Anterior cingulate cortex (tissue), 58 donors: ENCODE measurements around the gene KCTD13.
"Not testable (repeated sequence)": the region's sequence is repeated elsewhere in the genome, so short reads cannot be mapped to it uniquely, and the experiment has no call there.

ENCODE experiments used
- DNase-seq, 58 donors: peaks; one replicate each; lab custom pipeline; 2025; lab: John Stamatoyannopoulos, UW

Gene KCTD13

GRCh38 chr16:29909851-29910250 lies 16.2 kb downstream of the KCTD13 start:
- not testable (repeated sequence) for DNase-seq

GRCh38 chr16:29909391-29909790 lies 16.6 kb downstream of the KCTD13 start:
- DNase-seq, result no peak

DNA sequence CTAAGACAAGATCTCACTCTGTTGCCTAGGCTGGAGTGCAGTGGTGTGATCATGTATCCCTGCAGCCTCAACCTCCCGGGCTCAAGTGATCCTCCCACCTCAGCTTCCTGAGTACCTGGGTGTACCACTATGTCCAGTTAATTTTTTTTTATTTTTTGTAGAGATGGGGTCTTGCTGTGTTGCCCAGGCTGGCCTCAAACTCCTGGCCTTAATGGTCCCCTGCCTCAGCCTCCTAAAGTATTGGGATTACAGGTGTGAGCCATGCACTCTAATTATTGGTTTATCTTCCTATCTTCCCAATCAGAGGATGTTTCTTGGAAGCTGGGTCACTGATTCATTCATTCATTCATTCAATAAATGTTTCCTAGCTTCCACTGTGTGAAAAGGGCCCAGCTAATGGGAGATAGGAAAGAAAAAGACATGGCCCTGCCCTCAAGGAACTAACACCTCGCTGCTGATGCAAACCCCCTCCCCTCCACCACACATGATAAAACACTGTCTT lies 17.3 kb downstream of the KCTD13 start:
- DNase-seq, result no peak

DNA sequence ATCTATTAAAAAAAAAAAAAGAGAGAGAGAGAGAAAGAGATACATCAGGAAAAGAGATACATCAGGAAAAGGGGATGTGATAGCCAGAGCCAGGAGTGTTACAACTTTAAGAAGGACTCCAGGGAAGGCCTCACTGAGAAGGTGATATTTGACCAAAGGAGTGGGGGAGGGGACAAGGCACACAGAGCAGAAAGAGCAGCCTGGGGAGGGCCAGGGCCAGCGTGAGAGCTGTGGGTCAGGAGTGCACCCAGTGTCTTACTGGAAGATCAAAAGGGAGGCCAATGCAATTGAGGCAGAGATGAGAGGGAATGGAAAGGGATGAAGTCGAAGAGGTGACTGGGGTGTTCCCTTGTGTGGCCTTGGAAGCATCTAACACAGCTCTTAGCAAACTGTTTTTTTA lies 18.1 kb downstream of the KCTD13 start:
- DNase-seq, result no peak

DNA sequence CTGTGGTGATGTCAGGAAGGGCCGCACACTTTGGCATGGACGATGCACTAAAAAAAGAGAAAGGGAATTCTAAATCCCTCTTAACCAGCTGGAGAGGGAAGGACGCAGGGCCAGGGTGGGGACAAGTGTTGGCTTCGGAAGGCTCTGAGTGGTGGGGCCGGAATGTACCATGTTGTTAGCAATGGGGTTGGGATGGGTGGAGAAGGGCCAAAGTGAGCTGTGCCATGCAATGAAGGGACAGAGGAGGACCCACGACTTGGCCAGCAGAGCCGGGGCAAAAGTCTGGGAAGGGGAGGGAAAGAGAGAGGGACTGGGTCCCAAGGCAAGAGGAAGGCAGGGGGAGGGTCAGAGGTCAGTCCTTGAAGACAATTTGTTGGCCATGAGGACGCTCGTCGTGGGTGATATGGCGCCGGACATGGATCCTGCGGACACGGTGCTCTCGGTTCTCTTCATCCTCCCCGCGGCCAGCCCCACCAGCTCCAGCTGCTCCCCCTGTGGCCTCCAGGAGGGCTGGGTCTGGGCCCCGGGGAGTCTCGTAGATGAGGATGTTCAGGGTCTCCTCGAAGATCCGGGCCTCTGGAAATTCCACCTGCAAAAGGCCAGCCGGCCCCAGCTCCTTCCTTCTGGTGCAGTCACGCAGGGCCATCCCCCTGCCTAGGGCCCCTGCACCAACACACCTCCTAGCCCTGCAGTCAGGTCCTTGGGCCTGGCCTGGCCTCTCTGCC lies 19.3 kb downstream of the KCTD13 start:
- no peak for DNase-seq

GRCh38 chr16:29905668-29906067 lies 20.4 kb downstream of the KCTD13 start:
- DNase-seq, result no peak

DNA sequence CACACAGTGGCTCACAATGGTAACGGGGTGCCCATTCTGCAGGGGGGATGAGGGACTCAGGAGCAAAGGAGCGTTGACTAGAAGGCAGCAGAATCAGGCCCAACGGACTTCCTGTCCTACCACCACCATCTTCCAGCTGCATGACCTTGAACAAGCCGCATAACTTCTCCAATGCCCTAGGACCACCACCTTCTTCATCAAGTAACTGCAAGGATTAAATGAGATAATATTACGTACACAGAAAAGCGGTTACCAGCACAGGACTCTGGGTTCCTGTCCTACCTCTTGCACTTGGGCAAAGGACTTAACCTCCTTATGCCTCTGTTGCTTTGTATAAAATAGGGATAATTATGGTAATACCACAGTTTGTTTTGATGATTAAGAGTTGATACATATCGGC lies 21.1 kb downstream of the KCTD13 start:
- no peak for DNase-seq

DNA sequence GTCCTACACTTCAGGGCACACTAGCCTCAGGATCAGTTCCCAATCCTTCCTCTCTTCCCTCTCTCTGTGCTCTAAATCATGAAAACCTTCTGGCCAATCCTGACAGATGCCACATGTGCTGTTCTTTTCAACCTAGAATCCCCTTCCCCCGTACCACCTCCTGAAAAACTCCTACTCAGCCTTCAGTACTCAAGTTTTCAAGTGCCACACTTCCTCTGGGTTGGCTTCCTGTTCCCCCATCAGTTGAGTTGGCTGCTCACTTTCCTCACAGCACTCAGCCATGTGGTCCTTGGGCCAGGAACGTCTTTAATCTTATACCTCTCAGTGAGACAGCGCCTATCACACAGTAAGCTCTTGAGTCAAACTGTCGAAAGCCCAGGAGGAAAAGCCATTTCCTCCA lies 22.4 kb downstream of the KCTD13 start:
- DNase-seq, result no peak

GRCh38 chr16:29901607-29901945 lies 24.4 kb downstream of the KCTD13 start:
- no peak for DNase-seq

- no peak for DNase-seq
These were observed 25.0 kb downstream of the KCTD13 start for GRCh38 chr16:29900888-29901606.

GRCh38 chr16:29900102-29900887 lies 25.7 kb downstream of the KCTD13 start, which contains the start of gene ASPHD1:
Gene ASPHD1, plus strand, starts transcription at chr16:29900488. Its CDS starts 484 bp downstream, at chr16:29900972.
- DNase-seq, result peak in 57 of 58 donors; percentile 54 to 97 (median 86)

DNA sequence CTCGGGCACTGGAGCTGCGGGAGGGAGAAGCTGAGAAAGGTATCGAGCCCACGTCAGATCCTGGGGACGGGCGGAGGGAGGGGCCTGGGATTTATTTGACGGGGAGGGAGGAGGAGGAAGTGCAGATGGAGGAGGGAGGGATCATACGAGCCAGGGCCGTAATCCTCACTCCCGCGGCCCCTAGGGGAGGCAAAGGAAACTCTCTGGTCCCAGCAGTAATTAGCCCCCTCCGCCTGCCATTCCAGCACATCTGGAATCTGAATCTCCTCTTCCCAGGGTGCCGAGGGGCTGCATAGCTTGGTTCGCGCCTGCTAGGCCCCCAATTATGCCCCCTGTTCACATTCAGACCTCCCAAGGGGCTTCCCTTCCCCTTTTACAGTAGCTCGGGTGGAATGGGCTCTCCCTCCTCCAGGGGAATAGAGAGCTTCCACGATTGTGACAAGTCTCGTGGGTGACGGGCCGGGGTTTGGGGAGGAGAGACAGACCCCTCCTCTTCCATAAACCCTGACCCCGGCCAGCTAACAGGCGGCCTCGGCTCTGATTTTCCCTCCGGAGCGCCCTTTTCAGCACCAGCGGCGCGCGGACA lies 26.4 kb downstream of the KCTD13 start, which contains the start of gene SEZ6L2:
SEZ6L2 (minus strand) TSS at position 35 of the 586 bp plus-strand sequence. CDS start 531 bp downstream, outside the sequence.
- peak in 55 of 58 donors; percentile 22 to 89 (median 71) for DNase-seq

DNA sequence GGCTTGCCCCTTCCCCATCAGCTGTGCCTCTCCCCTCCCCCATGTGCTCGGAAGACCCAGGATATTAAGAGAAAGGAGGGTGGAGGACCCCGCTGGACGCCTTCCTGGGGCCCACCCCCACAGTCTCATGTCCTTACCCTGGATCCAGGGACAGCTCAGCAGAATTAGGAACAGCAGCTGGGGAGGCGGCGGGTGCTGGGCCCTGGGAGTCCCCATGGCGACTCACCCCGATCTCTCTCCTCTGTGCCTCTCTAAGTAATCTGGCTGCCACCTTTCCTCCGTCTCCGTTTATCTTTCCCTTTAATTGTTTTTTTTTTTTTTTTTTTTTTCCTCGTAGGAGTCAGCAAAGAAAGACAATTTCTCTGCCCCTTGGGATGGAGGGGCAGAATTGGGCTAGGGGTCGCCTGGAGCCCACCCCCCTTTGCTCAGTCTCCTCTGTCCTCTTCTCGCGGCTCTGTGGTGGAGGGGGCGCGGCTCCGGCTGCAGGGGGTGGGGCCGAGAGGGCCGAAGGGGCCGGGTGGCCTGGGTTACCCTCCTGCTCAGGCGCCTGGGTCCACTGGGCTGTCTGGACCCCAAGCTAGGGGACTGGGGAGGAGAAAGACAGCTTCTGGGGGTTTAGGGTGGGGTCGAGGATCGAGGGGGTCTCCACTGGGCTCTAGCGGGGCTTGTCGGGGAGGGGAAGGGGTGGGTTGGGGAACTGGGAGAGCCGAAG lies 27.1 kb downstream of the KCTD13 start:
- DNase-seq, result peak in 3 of 58 donors; percentile 14 to 61 (median 50)

DNA sequence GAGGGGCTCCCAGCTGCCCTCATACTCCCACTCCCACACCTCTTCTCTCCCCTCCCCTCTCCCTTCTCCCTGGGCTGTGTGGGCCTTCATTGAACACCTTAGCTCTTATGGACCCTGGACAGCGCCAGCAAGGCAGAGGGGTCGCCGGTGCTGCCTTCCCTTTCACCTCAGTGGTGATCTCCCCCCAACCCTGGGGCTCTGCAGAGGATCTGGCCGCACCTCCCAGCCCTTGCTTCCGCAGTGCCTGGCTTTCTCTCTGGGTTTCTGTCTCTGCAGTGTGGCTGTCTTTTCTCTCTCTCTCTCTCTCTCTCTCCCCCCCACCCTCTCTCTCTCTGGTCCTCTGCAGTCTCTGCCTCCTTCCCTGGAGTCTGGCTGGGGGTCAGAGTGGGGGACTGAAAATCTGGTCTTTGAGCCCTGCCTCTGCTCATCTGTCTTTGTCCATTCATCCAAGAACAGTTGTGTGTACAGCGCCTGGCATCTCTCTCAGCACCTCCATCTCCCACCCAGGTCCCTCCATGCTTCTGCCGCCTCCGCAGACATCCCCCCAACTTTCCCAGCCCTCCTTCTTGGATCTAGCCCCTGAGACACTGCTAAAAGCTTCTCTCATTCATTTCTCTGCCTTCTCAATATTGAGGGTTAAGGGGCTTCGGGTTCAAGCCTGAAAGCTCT lies 27.8 kb downstream of the KCTD13 start:
- DNase-seq, result no peak

- DNase-seq, result no peak
These were observed 28.7 kb downstream of the KCTD13 start for GRCh38 chr16:29897333-29897732.

GRCh38 chr16:29896841-29897240 lies 29.2 kb downstream of the KCTD13 start:
- DNase-seq, result no peak

DNA sequence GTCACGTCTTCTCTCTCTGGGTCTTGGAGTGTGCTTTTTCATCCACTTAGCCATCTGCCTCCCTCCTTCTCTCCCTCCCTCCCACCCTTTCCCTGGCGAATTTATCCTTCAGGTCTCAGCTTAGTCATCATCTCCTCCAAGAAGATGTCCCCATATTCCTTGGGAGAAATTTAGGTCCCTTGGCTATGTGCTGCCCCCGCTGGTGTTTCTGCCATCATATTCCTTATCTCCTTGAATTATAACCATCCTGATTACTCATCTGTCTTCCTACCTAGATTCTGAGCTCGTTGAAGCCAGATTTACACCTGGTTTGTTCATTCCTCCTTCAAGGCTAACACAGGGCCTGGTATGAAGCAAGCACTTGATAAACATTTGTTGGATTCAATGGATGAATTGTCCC lies 31.7 kb downstream of the KCTD13 start:
- DNase-seq, result no peak

GRCh38 chr16:29893553-29893952 lies 32.5 kb downstream of the KCTD13 start:
- no peak for DNase-seq

DNA sequence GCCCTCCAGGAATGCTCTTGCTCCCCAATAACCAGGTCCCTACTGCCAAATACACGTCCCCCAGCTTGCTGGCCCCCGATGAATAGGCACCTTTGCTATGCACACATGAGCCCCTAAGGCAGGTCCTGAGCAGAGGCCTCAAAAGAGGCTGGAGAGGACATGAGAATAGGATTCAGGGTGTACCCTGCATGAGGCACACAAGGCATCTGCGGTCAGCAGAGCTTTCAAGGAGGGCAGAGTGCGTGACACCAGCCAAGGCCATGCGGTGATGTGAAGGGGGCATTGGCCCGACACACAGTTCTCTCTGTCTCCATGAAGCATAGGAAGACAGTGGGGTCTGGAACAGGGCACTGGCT lies 33.6 kb downstream of the KCTD13 start:
- DNase-seq, result no peak
